Measurements from ENCODE around the gene INCENP. TPM values are rescaled to one million over a fixed set of nuclear protein-coding genes. Genes with fewer than 3 reads are reported as not detected.
"Not testable (repeated sequence)": the region's sequence is repeated elsewhere in the genome, so short reads cannot be mapped to it uniquely, and the experiment has no call there.

The INCENP gene
- total and polyA plus RNA-seq, 2 experiments from 2014 or later: 35.6 to 131 TPM

DNA sequence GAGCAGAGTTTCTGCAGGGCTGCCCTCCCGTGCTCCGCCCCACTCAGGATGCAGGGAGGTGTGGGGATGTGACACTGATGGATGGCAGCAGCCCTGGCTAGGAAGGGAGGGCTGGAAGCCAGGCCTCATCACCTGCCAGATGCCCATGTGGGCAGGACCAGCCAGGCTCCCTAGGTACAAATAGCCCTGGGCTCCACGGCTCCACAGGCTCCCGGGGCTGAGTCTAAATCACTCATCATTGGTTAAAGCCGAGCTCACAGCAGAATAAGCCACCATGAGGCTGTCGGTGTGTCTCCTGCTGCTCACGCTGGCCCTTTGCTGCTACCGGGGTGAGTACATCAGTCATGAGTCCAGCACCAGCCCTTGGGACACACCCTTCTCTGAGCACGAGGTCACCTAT, 66.2 kb downstream of the INCENP start, which contains the start of gene SCGB1D1 (continued):
- TF ChIP-seq NANOG (IDR thresholded peaks at IDR 0.05; ENCODE audit: borderline replicate concordance) (no peak), EZH2 (IDR thresholded peaks at IDR 0.05; ENCODE audit: low read depth, unreplicated experiment) (no peak), STAT1 (IDR thresholded peaks at IDR 0.05; ENCODE audit: unreplicated experiment) (no peak), JUNB (IDR thresholded peaks at IDR 0.05; ENCODE audit: unreplicated experiment) (no peak)
- TF ChIP-seq, protein P1, sequence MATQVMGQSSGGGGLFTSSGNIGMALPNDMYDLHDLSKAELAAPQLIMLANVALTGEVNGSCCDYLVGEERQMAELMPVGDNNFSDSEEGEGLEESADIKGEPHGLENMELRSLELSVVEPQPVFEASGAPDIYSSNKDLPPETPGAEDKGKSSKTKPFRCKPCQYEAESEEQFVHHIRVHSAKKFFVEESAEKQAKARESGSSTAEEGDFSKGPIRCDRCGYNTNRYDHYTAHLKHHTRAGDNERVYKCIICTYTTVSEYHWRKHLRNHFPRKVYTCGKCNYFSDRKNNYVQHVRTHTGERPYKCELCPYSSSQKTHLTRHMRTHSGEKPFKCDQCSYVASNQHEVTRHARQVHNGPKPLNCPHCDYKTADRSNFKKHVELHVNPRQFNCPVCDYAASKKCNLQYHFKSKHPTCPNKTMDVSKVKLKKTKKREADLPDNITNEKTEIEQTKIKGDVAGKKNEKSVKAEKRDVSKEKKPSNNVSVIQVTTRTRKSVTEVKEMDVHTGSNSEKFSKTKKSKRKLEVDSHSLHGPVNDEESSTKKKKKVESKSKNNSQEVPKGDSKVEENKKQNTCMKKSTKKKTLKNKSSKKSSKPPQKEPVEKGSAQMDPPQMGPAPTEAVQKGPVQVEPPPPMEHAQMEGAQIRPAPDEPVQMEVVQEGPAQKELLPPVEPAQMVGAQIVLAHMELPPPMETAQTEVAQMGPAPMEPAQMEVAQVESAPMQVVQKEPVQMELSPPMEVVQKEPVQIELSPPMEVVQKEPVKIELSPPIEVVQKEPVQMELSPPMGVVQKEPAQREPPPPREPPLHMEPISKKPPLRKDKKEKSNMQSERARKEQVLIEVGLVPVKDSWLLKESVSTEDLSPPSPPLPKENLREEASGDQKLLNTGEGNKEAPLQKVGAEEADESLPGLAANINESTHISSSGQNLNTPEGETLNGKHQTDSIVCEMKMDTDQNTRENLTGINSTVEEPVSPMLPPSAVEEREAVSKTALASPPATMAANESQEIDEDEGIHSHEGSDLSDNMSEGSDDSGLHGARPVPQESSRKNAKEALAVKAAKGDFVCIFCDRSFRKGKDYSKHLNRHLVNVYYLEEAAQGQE (IDR thresholded peaks at IDR 0.05; ENCODE audit: unreplicated experiment): no peak

DNA sequence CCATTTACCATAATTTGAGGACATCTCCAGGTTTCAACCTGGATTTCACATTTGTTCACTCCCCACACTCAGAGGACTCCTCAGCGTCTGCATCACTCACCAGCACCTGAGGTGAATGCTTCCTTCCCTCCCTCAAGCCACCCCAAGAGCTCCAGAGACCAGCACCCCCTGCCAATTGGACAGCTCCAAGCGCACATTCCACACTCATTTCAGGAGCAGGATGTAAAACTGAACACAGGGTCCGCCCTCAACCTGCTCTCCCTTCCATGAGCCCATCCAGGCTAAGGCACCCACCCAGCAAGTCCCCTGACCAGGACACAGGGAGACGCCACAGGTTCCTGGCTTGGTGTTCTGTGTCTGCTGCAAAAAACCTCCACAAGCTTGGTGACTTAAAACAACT, 70.1 kb downstream of the INCENP start:
- Histone ChIP-seq H3K4me1 (ENCODE audit: insufficient read depth) (peaks cover 8% of the 10 kb centered on the region), H2AFZ (no peak overlapping the region), H3K9me2 (ENCODE audit: insufficient read depth) (0 out of 2 replicates have a peak, but pooled peaks cover 6% of the 10 kb centered on the region), H3K27ac (ENCODE audit: low read depth) (no peak overlapping the region), H3K4me3 (no peak overlapping the region), H3F3A (replicated peaks; ENCODE audit: low read depth) (no peaks in the 10 kb centered on the region), H3K4me2 (no peak overlapping the region), H3K79me2 (replicated peaks; ENCODE audit: insufficient read depth) (no peaks in the 10 kb centered on the region), H3K36me3 (ENCODE audit: insufficient read depth) (no peaks in the 10 kb centered on the region), H3K27me3 (ENCODE audit: insufficient read depth) (no peaks in the 10 kb centered on the region), H4K20me1 (replicated peaks; ENCODE audit: insufficient read depth) (no peaks in the 10 kb centered on the region)
- TF ChIP-seq EZH2phosphoT487 (IDR thresholded peaks at IDR 0.05; ENCODE audit: unreplicated experiment) (no peak), CREB1 (CRISPR knock-in tag; IDR thresholded peaks at IDR 0.05; ENCODE audit: low read depth) (no peak)
- TF ChIP-seq, protein P1 (IDR thresholded peaks at IDR 0.05; ENCODE audit: unreplicated experiment): peak; percentile 84
- no peak overlapping the region for H3K27ac Mint-ChIP-seq
- H3K4me3 Mint-ChIP-seq: no peak overlapping the region
- H3K36me3 Mint-ChIP-seq (ENCODE audit: low read depth): no peaks in the 10 kb centered on the region
- DNase-seq (ENCODE audit: low spot score) (peak; percentile 66), ATAC-seq (peak; percentile 77)
- peaks cover 11% of the 10 kb centered on the region for H3K4me1 Mint-ChIP-seq
- H3K27me3 Mint-ChIP-seq (ENCODE audit: insufficient read depth, low read depth, poor library complexity): peaks cover 3% of the 10 kb centered on the region
- H3K9me3 Mint-ChIP-seq: no peaks in the 10 kb centered on the region

DNA sequence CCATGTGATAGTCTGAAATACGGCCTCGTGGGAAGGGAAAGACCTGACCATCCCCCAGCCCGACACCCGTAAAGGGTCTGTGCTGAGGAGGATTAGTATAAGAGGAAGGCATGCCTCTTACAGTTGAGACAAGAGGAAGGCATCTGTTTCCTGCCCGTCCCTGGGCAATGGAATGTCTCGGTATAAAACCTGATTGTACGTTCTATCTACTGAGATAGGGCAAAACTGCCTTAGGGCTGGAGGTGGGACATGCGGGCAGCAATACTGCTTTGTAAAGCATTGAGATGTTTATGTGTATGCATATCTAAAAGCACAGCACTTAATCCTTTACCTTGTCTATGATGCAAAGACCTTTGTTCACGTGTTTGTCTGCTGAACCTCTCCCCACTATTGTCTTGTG, 71.2 kb downstream of the INCENP start:
- not testable (repeated sequence) for H3K27me3 ChIP-seq (ENCODE audit: insufficient read depth); H3K36me3 ChIP-seq (ENCODE audit: insufficient read depth); H3K27me3 Mint-ChIP-seq (ENCODE audit: insufficient read depth, low read depth, poor library complexity); DNase-seq (ENCODE audit: low spot score); H3K79me2 ChIP-seq (replicated peaks; ENCODE audit: insufficient read depth); H3K9me2 ChIP-seq (ENCODE audit: insufficient read depth); ATAC-seq; H2AFZ ChIP-seq; H3K4me3 Mint-ChIP-seq; H3K4me2 ChIP-seq; H3K9me3 Mint-ChIP-seq; H3K4me1 ChIP-seq (ENCODE audit: insufficient read depth); H3F3A ChIP-seq (replicated peaks; ENCODE audit: low read depth); H3K27ac Mint-ChIP-seq; H3K27ac ChIP-seq (ENCODE audit: low read depth); H3K36me3 Mint-ChIP-seq (ENCODE audit: low read depth); H4K20me1 ChIP-seq (replicated peaks; ENCODE audit: insufficient read depth); H3K4me3 ChIP-seq
- H3K4me1 Mint-ChIP-seq: peaks cover 11% of the 10 kb centered on the region

Data from GM23338 (cell line).